Lung (tissue), 12 donors: Measurements from ENCODE around the gene GSTT2. TPM values are rescaled to one million over a fixed set of nuclear protein-coding genes. Genes with fewer than 3 reads are reported as not detected.

Experiments used
- ATAC-seq: fragments of 200-7000 bp; cut with Tn5 transposase; one replicate; pipeline ENCODE4 v1.9.1; 2020; ENCODE audit warnings: moderate number of reproducible peaks; ENCODE audit not compliant: insufficient read depth, low FRiP score
- DNase-seq, 3 donors: peaks; one replicate each; pipeline ENCODE4 v3.0.0-alpha.2; 2013 to 2017
- H3K27ac ChIP-seq, 2 donors: one replicate each; pipeline ENCODE4 v1.5.1; 2013; ENCODE audit warnings: mild to moderate bottlenecking in 2 of 2, moderate library complexity in 2 of 2, control low read depth in 1 of 2, inconsistent platforms in 1 of 2, low read depth in 1 of 2, low read length in 1 of 2
- H3K27me3 ChIP-seq, 3 donors: one replicate each; pipeline ENCODE4 v1.5.1; 2013; ENCODE audit warnings: low read length in 2 of 3; ENCODE audit not compliant: control insufficient read depth in 3 of 3, insufficient read depth in 3 of 3
- H3K36me3 ChIP-seq, 4 donors: one replicate each; pipeline ENCODE4 v1.5.1; 2013; ENCODE audit warnings: low read length in 4 of 4, mild to moderate bottlenecking in 1 of 4, moderate library complexity in 1 of 4; ENCODE audit not compliant: control insufficient read depth in 4 of 4, insufficient read depth in 4 of 4
- H3K4me1 ChIP-seq, 5 donors: one replicate each; pipeline ENCODE4 v1.5.1; 2013; ENCODE audit warnings: low read length in 5 of 5, mild to moderate bottlenecking in 2 of 5, moderate library complexity in 1 of 5; ENCODE audit not compliant: control insufficient read depth in 5 of 5, insufficient read depth in 5 of 5
- H3K4me3 ChIP-seq: one replicate; pipeline ENCODE4 v1.5.1; 2013; ENCODE audit warnings: mild to moderate bottlenecking, control low read depth, moderate library complexity
- H3K9ac ChIP-seq, 2 donors: one replicate each; pipeline ENCODE4 v1.5.1; 2013; ENCODE audit warnings: low read length in 2 of 2, control low read depth in 1 of 2; ENCODE audit not compliant: insufficient read depth in 1 of 2
- H3K9me3 ChIP-seq, 4 donors: one replicate each; pipeline ENCODE4 v1.5.1; 2013; ENCODE audit warnings: low read length in 3 of 4, mild to moderate bottlenecking in 1 of 4, moderate library complexity in 1 of 4; ENCODE audit not compliant: control insufficient read depth in 4 of 4, insufficient read depth in 3 of 4
- CTCF ChIP-seq: IDR thresholded peaks from 2 replicates; pipeline ENCODE4 v1.5.1; 2012; ENCODE audit warnings: mild to moderate bottlenecking; ENCODE audit errors: control extremely low read depth, extremely low read depth
- WGBS, 2 donors: extraction: QIAGEN DNeasy Blood & Tissue Kit; methylation state at CpG; one replicate each; pipeline ENCODE4 v1.1.7; 2013; 5-methylcytosine and 5-hydroxymethylcytosine counted together
- polyA plus RNA-seq, 2 donors: library from polyadenylated mRNA; stranded (reverse); fragments of 200-250 nt; gene quantifications; one replicate each; pipeline ENCODE4 v1.2.1, GENCODE V29; 2013
- total RNA-seq, 2 donors: library from RNA; depleted of rRNA in 1 of 2; stranded (reverse); fragments of >200 nt in 1 of 2; gene quantifications; one replicate each; pipeline ENCODE4 v1.2.1, GENCODE V29; 2014 to 2021
- donor health status: control.
- donor health status: control.
- donor health status: Bipolar disorder and iron deficiency.
- donor health status: healthy.
- donor health status: DM: yes; HTN: yes; CAD: no.

The GSTT2 gene
- total and polyA plus RNA-seq, 4 donors = 0.22 to 4.9 (median 3.1) TPM; not detected in 1

- 0 to 1% methylated on average over 10 of the region's 10 CpGs for WGBS, 2 donors
- peak; percentile 15 for ATAC-seq
- Histone ChIP-seq H3K4me1 (peaks cover 0 to 7% (median 1%) of the 10 kb centered on the region in 5 donors), H3K4me3 (peak overlapping the region; percentile 72), H3K27me3 (no peaks in the 10 kb centered on the region), H3K36me3 (no peaks in the 10 kb centered on the region), H3K9ac (peak overlapping the region; percentile 69 to 93), H3K9me3 (no peaks in the 10 kb centered on the region), H3K27ac (peak overlapping the region in 1 of 2 donors; percentile 89)
- no peak for TF ChIP-seq CTCF
- peak; percentile 33 to 54 (median 34) for DNase-seq
Measured at GRCh38 chr22:24011735-24012068, 31.8 kb downstream of the GSTT2 start.

- H3K9me3 ChIP-seq = no peaks in the 10 kb centered on the region
- ATAC-seq = no peak
- DNase-seq = no peak
- H3K27ac ChIP-seq = no peak overlapping the region
- 97% methylated on average over 1 of the region's 1 CpG for WGBS, 2 donors
- peaks cover 0 to 4% (median 2%) of the 10 kb centered on the region in 4 donors for H3K36me3 ChIP-seq
- H3K4me1 ChIP-seq = peaks cover 0 to 7% (median 1%) of the 10 kb centered on the region in 5 donors
- no peaks in the 10 kb centered on the region for H3K27me3 ChIP-seq
- no peak for TF ChIP-seq CTCF
- no peak overlapping the region for H3K9ac ChIP-seq
- no peak overlapping the region for H3K4me3 ChIP-seq
Measured at GRCh38 chr22:24016156-24016555, 36.2 kb downstream of the GSTT2 start.

- no peak overlapping the region for H3K27ac ChIP-seq
Measured at GRCh38 chr22:24021304-24021703, 41.4 kb downstream of the GSTT2 start.

More at GRCh38 chr22:24021304-24021703, 41.4 kb downstream of the GSTT2 start:
- no peak overlapping the region for H3K4me3 ChIP-seq
- no peaks in the 10 kb centered on the region for H3K27me3 ChIP-seq
- no peak for DNase-seq
- WGBS, 2 donors = 97 to 100% methylated on average over 3 of the region's 3 CpGs
- H3K4me1 ChIP-seq = no peaks in the 10 kb centered on the region
- H3K9me3 ChIP-seq = peaks cover 0 to 8% (median 0%) of the 10 kb centered on the region in 4 donors
- TF ChIP-seq CTCF = no peak
- ATAC-seq = no peak
- H3K36me3 ChIP-seq = peaks cover 0 to 6% (median 3%) of the 10 kb centered on the region in 4 donors
- H3K9ac ChIP-seq = no peak overlapping the region
